GM23338 (cell line): ENCODE results near the gene BCAM. TPM values are rescaled to one million over a fixed set of nuclear protein-coding genes. Genes with fewer than 3 reads are reported as not detected.

Experiments used
- ATAC-seq: fragments of 200-7000 bp; cut with Tn5 transposase; 3 replicates; pipeline ENCODE4 v1.9.1; 2020
- DNase-seq: peaks from one replicate; pipeline ENCODE4 v3.0.0-alpha.2; 2015; ENCODE audit warnings: low spot score
- H2AFZ ChIP-seq: fragments of 200-600 bp; sonication (generic); 2 replicates; pipeline ENCODE4 v1.8.0; 2016; ENCODE audit warnings: antibody characterized with exemption, mild to moderate bottlenecking, moderate library complexity
- H3F3A ChIP-seq: fragments of 200-600 bp; sonication (generic); replicated peaks from 2 replicates; pipeline ENCODE4 v1.8.0; 2017; ENCODE audit warnings: antibody characterized with exemption, mixed run types, low read depth
- H3K27ac ChIP-seq: fragments of 200-600 bp; sonication (generic); 2 replicates; pipeline ENCODE4 v1.6.1; 2016; ENCODE audit warnings: low read depth
- H3K27me3 ChIP-seq: fragments of 200-600 bp; sonication (generic); 2 replicates; pipeline ENCODE4 v1.8.0; 2016; ENCODE audit warnings: mild to moderate bottlenecking, mixed run types, moderate library complexity; ENCODE audit not compliant: insufficient read depth
- H3K36me3 ChIP-seq: fragments of 200-600 bp; sonication (generic); 2 replicates; pipeline ENCODE4 v1.8.0; 2016; ENCODE audit warnings: mild to moderate bottlenecking; ENCODE audit not compliant: insufficient read depth
- H3K4me1 ChIP-seq: fragments of 200-600 bp; sonication (generic); 2 replicates; pipeline ENCODE4 v1.8.0; 2016; ENCODE audit warnings: mild to moderate bottlenecking, moderate library complexity; ENCODE audit not compliant: insufficient read depth
- H3K4me2 ChIP-seq: fragments of 200-600 bp; sonication (generic); 2 replicates; pipeline ENCODE4 v1.7.1; 2017; ENCODE audit warnings: mixed run types
- H3K4me3 ChIP-seq: fragments of 200-600 bp; sonication (generic); 2 replicates; pipeline ENCODE4 v1.6.1; 2016; ENCODE audit warnings: mixed run types
- H3K79me2 ChIP-seq: fragments of 200-600 bp; sonication (generic); replicated peaks from 2 replicates; pipeline ENCODE4 v1.8.0; 2017; ENCODE audit warnings: mild to moderate bottlenecking; ENCODE audit not compliant: insufficient read depth
- H3K9me2 ChIP-seq: fragments of 200-600 bp; sonication (generic); 2 replicates; pipeline ENCODE4 v1.8.0; 2017; ENCODE audit not compliant: insufficient read depth
- H4K20me1 ChIP-seq: fragments of 200-600 bp; sonication (generic); replicated peaks from 2 replicates; pipeline ENCODE4 v1.8.0; 2017; ENCODE audit warnings: mild to moderate bottlenecking; ENCODE audit not compliant: insufficient read depth
- H3K27ac Mint-ChIP-seq: 2 replicates; pipeline ENCODE4 v1.8.0; 2020; ENCODE audit warnings: inconsistent platforms, mild to moderate bottlenecking, moderate library complexity, mixed read lengths
- H3K27me3 Mint-ChIP-seq: 3 replicates; pipeline ENCODE4 v1.8.0; 2022; ENCODE audit warnings: low read depth, mild to moderate bottlenecking, moderate library complexity, mixed read lengths, inconsistent platforms; ENCODE audit not compliant: insufficient read depth, poor library complexity
- H3K36me3 Mint-ChIP-seq: 3 replicates; pipeline ENCODE4 v1.8.0; 2021; ENCODE audit warnings: low read depth, mild to moderate bottlenecking, inconsistent platforms, moderate library complexity, mixed read lengths
- H3K4me1 Mint-ChIP-seq: 3 replicates; pipeline ENCODE4 v1.8.0; 2020; ENCODE audit warnings: mild to moderate bottlenecking, inconsistent platforms, mixed read lengths
- H3K4me3 Mint-ChIP-seq: 3 replicates; pipeline ENCODE4 v1.8.0; 2021; ENCODE audit warnings: moderate library complexity, mild to moderate bottlenecking, inconsistent platforms, mixed read lengths
- H3K9me3 Mint-ChIP-seq: 3 replicates; pipeline ENCODE4 v1.8.0; 2020; ENCODE audit warnings: moderate library complexity, mild to moderate bottlenecking, inconsistent platforms, mixed read lengths
- EZH2 ChIP-seq: fragments of 200-600 bp; sonication (generic); IDR thresholded peaks from one replicate; pipeline ENCODE4 v1.8.0; 2017; ENCODE audit warnings: antibody characterized with exemption, mild to moderate bottlenecking, low read depth; ENCODE audit not compliant: unreplicated experiment
- EZH2phosphoT487 ChIP-seq: fragments of 200-600 bp; sonication (generic); IDR thresholded peaks from one replicate; pipeline ENCODE4 v1.8.1; 2018; ENCODE audit warnings: antibody characterized with exemption; ENCODE audit not compliant: unreplicated experiment
- JUNB ChIP-seq: IDR thresholded peaks from one replicate; pipeline ENCODE4 v1.6.1; 2016; ENCODE audit warnings: antibody characterized with exemption; ENCODE audit not compliant: unreplicated experiment
- ZNF114 ChIP-seq: fragments of 250-450 bp; sonication (Bioruptor Pico); IDR thresholded peaks from 2 replicates; pipeline ENCODE4 v1.5.0; 2020; ENCODE audit warnings: mild to moderate bottlenecking, moderate library complexity
- ZNF331 ChIP-seq: fragments of 250-450 bp; sonication (Bioruptor Pico); IDR thresholded peaks from 2 replicates; pipeline ENCODE4 v1.5.0; 2020; ENCODE audit warnings: low read depth, mild to moderate bottlenecking, moderate library complexity
- polyA plus RNA-seq: library from polyadenylated mRNA; unstranded; fragments of >200 nt; fragmentation: Nextera tagmentation; extraction: Ambion mirVana; gene quantifications from 2 replicates; pipeline ENCODE4 v1.2.1, GENCODE V29; 2016
- total RNA-seq: library from RNA; depleted of rRNA; stranded (reverse); fragments of >200 nt; shearing (Covaris generic); gene quantifications from 2 replicates; pipeline ENCODE4 v1.2.3, GENCODE V29; 2014
- TF ChIP-seq, protein P1 (sequence below), 2 experiments: fragments of 200-600 bp in 1 of 2; sonication (generic) in 1 of 2; conservative IDR thresholded peaks; 2 replicates each; pipeline versions ENCODE4 v1.5.1 to v1.6.1; 2016 to 2017; ENCODE audit warnings: antibody characterized with exemption in 2 of 2, low read depth in 2 of 2, mild to moderate bottlenecking in 2 of 2, moderate library complexity in 1 of 2
- TF ChIP-seq, protein P2 (sequence below): fragments of 250-450 bp; sonication (Bioruptor Pico); IDR thresholded peaks from 2 replicates; pipeline ENCODE4 v1.5.0; 2020; ENCODE audit warnings: mild to moderate bottlenecking, moderate library complexity
- TF ChIP-seq, protein P3 (sequence below): IDR thresholded peaks from 2 replicates; pipeline ENCODE4 v1.6.1; 2016; ENCODE audit warnings: antibody characterized with exemption

The BCAM gene
- total and polyA plus RNA-seq, 2 experiments from 2014 or later = 33.3 to 100 TPM

DNA sequence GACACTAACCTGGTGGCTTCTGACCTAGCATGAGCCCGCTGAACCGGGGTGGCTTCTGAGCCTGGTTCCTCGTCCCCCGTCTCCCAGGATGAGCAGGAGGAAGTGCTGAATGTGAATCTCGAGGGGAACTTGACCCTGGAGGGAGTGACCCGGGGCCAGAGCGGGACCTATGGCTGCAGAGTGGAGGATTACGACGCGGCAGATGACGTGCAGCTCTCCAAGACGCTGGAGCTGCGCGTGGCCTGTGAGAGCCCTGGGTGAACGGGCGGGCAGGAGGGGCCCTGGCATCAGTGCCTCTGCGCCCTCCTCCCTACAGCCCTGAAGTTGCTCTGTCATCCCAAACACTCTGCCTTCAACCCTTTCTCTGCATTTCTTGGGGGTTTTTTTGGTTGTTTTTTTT lies 5.6 kb downstream of the BCAM start:
- no peak overlapping the region for H2AFZ ChIP-seq
- H3K4me3 Mint-ChIP-seq = no peak overlapping the region
- H3K4me3 ChIP-seq = no peak overlapping the region
- peaks cover 22% of the 10 kb centered on the region for H3K4me1 Mint-ChIP-seq
- no peaks in the 10 kb centered on the region for H3K9me2 ChIP-seq
- H3K36me3 Mint-ChIP-seq = peaks cover 50% of the 10 kb centered on the region
- H3K27ac ChIP-seq = no peak overlapping the region
- H3K27ac Mint-ChIP-seq = no peak overlapping the region
- peaks cover 17% of the 10 kb centered on the region for H4K20me1 ChIP-seq
- DNase-seq (no peak), ATAC-seq (no peak)
- H3K79me2 ChIP-seq = no peaks in the 10 kb centered on the region
- H3F3A ChIP-seq = no peaks in the 10 kb centered on the region
- H3K27me3 Mint-ChIP-seq = peaks cover 17% of the 10 kb centered on the region
- H3K4me1 ChIP-seq = peaks cover 12% of the 10 kb centered on the region
- no peaks in the 10 kb centered on the region for H3K36me3 ChIP-seq
- H3K27me3 ChIP-seq = peaks cover 11% of the 10 kb centered on the region; the same call in 1 of the 2 replicates
- no peak for TF ChIP-seq ZNF331 (CRISPR knock-in tag)
- TF ChIP-seq, protein P1, sequence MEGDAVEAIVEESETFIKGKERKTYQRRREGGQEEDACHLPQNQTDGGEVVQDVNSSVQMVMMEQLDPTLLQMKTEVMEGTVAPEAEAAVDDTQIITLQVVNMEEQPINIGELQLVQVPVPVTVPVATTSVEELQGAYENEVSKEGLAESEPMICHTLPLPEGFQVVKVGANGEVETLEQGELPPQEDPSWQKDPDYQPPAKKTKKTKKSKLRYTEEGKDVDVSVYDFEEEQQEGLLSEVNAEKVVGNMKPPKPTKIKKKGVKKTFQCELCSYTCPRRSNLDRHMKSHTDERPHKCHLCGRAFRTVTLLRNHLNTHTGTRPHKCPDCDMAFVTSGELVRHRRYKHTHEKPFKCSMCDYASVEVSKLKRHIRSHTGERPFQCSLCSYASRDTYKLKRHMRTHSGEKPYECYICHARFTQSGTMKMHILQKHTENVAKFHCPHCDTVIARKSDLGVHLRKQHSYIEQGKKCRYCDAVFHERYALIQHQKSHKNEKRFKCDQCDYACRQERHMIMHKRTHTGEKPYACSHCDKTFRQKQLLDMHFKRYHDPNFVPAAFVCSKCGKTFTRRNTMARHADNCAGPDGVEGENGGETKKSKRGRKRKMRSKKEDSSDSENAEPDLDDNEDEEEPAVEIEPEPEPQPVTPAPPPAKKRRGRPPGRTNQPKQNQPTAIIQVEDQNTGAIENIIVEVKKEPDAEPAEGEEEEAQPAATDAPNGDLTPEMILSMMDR (conservative IDR thresholded peaks at IDR 0.05; ENCODE audit: low read depth in 2 of 2) = no peak
- TF ChIP-seq, protein P2, sequence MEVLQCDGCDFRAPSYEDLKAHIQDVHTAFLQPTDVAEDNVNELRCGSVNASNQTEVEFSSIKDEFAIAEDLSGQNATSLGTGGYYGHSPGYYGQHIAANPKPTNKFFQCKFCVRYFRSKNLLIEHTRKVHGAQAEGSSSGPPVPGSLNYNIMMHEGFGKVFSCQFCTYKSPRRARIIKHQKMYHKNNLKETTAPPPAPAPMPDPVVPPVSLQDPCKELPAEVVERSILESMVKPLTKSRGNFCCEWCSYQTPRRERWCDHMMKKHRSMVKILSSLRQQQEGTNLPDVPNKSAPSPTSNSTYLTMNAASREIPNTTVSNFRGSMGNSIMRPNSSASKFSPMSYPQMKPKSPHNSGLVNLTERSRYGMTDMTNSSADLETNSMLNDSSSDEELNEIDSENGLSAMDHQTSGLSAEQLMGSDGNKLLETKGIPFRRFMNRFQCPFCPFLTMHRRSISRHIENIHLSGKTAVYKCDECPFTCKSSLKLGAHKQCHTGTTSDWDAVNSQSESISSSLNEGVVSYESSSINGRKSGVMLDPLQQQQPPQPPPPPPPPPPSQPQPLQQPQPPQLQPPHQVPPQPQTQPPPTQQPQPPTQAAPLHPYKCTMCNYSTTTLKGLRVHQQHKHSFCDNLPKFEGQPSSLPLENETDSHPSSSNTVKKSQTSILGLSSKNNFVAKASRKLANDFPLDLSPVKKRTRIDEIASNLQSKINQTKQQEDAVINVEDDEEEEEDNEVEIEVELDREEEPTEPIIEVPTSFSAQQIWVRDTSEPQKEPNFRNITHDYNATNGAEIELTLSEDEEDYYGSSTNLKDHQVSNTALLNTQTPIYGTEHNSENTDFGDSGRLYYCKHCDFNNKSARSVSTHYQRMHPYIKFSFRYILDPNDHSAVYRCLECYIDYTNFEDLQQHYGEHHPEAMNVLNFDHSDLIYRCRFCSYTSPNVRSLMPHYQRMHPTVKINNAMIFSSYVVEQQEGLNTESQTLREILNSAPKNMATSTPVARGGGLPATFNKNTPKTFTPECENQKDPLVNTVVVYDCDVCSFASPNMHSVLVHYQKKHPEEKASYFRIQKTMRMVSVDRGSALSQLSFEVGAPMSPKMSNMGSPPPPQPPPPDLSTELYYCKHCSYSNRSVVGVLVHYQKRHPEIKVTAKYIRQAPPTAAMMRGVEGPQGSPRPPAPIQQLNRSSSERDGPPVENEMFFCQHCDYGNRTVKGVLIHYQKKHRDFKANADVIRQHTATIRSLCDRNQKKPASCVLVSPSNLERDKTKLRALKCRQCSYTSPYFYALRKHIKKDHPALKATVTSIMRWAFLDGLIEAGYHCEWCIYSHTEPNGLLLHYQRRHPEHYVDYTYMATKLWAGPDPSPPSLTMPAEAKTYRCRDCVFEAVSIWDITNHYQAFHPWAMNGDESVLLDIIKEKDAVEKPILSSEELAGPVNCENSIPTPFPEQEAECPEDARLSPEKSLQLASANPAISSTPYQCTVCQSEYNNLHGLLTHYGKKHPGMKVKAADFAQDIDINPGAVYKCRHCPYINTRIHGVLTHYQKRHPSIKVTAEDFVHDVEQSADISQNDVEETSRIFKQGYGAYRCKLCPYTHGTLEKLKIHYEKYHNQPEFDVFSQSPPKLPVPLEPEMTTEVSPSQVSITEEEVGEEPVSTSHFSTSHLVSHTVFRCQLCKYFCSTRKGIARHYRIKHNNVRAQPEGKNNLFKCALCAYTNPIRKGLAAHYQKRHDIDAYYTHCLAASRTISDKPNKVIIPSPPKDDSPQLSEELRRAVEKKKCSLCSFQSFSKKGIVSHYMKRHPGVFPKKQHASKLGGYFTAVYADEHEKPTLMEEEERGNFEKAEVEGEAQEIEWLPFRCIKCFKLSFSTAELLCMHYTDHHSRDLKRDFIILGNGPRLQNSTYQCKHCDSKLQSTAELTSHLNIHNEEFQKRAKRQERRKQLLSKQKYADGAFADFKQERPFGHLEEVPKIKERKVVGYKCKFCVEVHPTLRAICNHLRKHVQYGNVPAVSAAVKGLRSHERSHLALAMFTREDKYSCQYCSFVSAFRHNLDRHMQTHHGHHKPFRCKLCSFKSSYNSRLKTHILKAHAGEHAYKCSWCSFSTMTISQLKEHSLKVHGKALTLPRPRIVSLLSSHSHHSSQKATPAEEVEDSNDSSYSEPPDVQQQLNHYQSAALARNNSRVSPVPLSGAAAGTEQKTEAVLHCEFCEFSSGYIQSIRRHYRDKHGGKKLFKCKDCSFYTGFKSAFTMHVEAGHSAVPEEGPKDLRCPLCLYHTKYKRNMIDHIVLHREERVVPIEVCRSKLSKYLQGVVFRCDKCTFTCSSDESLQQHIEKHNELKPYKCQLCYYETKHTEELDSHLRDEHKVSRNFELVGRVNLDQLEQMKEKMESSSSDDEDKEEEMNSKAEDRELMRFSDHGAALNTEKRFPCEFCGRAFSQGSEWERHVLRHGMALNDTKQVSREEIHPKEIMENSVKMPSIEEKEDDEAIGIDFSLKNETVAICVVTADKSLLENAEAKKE (CRISPR knock-in tag) = no peak
- no peak for TF ChIP-seq EZH2phosphoT487
- no peak for TF ChIP-seq JUNB
- TF ChIP-seq EZH2 = no peak
- no peak for TF ChIP-seq ZNF114
- TF ChIP-seq, protein P3, sequence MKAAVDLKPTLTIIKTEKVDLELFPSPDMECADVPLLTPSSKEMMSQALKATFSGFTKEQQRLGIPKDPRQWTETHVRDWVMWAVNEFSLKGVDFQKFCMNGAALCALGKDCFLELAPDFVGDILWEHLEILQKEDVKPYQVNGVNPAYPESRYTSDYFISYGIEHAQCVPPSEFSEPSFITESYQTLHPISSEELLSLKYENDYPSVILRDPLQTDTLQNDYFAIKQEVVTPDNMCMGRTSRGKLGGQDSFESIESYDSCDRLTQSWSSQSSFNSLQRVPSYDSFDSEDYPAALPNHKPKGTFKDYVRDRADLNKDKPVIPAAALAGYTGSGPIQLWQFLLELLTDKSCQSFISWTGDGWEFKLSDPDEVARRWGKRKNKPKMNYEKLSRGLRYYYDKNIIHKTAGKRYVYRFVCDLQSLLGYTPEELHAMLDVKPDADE = no peak
- H3K4me2 ChIP-seq = no peak overlapping the region
- H3K9me3 Mint-ChIP-seq = no peaks in the 10 kb centered on the region; the same call in 1 of the 3 replicates
